Astrocyte of the cerebellum (primary cell): ENCODE results near the gene WFDC2.

Source experiments
- DNase-seq: peaks from one replicate; pipeline ENCODE4 v3.0.0-alpha.2; 2011; ENCODE audit warnings: low read depth
- H3K4me3 ChIP-seq: 2 replicates; pipeline ENCODE4 v1.5.1; 2011; ENCODE audit warnings: mild to moderate bottlenecking, low read depth, low read length, moderate library complexity
- in situ Hi-C: cut with HindIII; loops from 2 replicates; pipeline ENCODE4 v1.10.0; 2017; ENCODE audit warnings: low sequenced_read_pairs
- TF ChIP-seq, protein P1 (sequence below): IDR thresholded peaks from 2 replicates; pipeline ENCODE4 v1.5.1; 2012; ENCODE audit warnings: low read length, low read depth, moderate library complexity, mild to moderate bottlenecking; ENCODE audit errors: missing control alignments

Gene WFDC2

DNA sequence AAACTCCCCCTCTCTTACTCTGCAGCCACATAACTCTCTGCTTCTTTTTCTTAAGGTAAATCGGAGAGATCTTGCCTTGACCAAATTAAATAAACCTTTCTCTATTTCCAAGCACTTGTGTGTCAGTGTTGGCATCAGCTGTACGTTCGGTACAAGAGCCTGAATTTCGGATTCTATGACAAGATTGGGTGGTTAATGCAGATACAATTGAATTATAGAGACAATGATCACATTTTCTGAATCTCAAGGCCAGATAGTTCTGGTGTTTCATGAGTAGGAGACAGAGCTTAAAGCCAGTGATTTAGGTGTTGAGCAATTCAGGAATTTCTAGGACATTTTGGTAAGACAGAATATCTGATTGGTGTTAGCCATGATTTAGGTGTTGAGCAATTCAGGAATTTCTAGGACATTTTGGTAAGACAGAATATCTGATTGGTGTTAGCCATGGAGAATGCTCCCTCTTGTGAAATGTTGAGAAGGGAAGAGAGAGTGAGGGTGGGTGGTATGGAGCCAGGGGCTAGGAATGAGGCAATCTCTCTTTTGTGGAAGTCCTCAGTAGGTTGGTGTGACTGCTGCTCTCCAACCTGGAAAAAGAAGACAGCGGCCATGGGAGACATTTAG is 40.8 kb downstream of the WFDC2 start:
- in situ Hi-C loops: no loop called here
- H3K4me3 ChIP-seq: no peak overlapping the region
- TF ChIP-seq, protein P1, sequence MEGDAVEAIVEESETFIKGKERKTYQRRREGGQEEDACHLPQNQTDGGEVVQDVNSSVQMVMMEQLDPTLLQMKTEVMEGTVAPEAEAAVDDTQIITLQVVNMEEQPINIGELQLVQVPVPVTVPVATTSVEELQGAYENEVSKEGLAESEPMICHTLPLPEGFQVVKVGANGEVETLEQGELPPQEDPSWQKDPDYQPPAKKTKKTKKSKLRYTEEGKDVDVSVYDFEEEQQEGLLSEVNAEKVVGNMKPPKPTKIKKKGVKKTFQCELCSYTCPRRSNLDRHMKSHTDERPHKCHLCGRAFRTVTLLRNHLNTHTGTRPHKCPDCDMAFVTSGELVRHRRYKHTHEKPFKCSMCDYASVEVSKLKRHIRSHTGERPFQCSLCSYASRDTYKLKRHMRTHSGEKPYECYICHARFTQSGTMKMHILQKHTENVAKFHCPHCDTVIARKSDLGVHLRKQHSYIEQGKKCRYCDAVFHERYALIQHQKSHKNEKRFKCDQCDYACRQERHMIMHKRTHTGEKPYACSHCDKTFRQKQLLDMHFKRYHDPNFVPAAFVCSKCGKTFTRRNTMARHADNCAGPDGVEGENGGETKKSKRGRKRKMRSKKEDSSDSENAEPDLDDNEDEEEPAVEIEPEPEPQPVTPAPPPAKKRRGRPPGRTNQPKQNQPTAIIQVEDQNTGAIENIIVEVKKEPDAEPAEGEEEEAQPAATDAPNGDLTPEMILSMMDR: no peak
- DNase-seq: no peak

DNA sequence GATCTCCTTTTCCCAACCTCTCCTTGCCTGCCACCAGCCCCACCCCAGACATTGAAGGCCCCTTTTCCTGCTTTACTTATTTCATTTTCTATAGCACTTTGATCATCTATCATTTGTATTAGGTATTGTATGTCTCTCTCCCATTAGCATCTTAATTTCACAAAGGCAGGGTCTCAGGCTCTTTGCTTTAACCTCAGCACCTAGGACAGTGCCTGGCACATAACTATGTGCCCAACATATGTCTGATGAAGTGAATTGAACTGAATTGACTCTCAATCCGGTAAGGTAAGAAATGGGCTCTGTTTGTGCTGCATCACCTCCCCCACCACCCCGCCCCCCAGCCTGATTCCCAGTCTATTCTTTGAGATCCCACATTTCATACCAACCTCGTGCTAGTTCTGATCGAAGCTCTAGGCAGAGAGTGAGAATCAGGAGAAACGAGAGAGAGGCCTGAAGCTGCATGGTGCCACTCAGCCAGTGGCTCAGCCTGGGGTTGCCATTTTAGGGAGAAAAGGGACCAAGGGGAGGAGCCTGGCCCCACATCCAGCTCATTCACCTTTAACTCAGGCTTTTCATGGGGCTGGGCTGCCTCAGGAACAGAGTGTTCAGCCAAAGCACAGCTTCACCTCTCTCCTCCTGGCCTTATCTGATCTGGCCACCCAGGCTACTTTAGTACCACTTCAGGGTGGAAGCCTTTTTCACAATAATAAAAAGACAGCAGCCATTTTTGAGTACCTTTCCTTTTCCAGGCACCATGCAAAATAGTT is 45.8 kb downstream of the WFDC2 start, which contains the start of gene SPINT3:
SPINT3 (minus strand) TSS at position 476 of the 767 bp plus-strand sequence; CDS start at position 462, 14 bp downstream.
- TF ChIP-seq, protein P1: no peak
- DNase-seq: no peak
- no peak within 1 kb of the TSS for H3K4me3 ChIP-seq
- in situ Hi-C loops: no loop called here

DNA sequence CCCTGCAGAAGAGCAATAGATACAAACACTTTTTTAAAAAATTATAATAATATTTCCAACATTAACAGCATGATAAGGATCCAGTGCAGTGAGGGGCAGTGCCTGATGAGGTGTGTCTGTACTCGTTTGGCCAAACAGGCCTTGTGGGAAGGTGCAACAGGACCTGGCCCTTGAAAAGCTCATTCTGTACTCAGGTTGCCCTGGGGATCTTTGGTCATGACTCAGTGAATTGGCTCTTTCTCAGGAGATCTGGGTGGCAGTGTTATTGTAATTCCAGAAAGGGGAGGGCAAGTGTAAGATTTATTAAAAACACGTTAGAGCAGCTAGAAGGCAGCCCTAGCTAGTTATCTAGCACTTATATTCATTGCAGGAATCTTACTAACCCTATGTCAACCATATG is 48.7 kb downstream of the WFDC2 start:
- in situ Hi-C loops: no loop called here

DNA sequence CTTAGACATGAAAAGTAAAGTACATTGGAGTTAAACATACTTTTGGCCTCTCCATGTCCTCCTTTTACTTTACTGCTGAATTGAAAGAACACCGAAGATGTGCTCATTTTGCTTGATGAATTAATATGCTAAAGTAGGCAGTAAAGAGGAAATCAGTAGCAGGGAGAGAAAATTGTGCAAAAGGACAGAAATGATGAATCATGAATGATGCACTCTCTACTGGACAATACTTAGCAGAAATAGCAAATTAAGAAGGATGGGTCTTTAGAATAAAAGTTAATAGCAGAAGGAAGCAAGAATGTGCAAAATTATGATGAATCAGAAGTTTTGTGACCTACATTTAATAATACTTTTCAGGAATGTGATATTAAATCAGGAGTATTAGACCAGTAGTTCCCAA is 54.3 kb downstream of the WFDC2 start:
- DNase-seq: no peak
- TF ChIP-seq, protein P1: no peak
- H3K4me3 ChIP-seq: no peak overlapping the region
- in situ Hi-C loops: no loop called here

More for the DNA sequence above, 48.7 kb downstream of the WFDC2 start:
- DNase-seq: no peak
- TF ChIP-seq, protein P1: no peak
- H3K4me3 ChIP-seq: no peak overlapping the region

DNA sequence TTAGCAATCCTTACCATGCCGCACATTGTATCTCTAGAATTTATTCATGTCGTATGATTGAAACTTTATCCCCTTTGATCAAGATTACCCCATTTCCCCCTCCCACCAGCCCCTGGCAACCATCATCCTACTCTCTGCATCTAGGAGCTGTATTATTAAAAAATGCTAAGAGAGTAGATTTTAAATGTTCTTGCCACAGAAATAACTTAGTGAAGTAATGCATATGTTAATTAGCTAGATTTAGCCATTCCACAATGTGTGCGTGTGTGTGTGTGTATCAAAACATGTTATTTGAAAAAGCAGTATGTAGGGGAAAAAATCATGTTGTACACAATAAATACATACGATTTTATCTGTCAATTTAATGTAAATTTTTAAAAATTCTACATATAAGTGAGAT is 57.7 kb downstream of the WFDC2 start:
- DNase-seq: no peak
- no peak overlapping the region for H3K4me3 ChIP-seq
- in situ Hi-C loops: no loop called here
- TF ChIP-seq, protein P1: no peak
